ENCODE results near the gene TMEM179.

DNA sequence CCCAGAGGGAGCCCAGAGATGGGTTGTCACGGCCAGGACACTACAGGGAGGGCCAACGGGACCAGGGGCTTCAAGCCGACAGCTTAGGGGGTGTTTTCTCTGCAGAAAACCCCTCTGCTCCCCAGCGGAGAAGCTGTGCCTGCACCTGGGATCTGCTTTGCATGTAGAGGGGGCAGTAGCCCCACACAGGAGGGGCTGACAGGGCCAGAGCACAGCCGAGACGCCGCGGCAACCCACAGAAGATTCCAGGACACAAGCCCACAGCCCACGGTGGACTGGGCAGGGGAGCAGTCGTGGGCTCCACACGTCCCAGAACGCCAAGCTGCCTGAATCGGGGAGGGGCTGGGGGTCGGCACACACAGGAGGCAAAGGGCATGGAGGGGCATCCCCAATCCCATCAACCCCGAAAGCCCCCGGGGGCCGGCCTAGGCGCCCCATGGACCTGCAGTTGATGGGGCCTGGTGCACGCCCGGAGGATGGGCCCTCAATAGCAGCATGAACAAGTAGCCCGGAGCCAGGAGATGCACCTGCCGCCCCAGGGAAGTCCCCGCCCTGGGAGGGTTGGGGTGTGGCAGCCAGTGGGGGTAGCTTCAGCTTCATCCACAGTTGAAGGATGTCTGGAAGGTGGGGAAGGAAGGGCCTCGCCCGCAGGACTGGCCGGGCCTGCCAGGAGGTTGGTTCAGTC, 30.5 kb upstream of the TMEM179 start:
- TF ChIP-seq POLR2A (IDR thresholded peaks at IDR 0.05) (no peak), POLR2AphosphoS5 (IDR thresholded peaks at IDR 0.05) (no peak)
- TF ChIP-seq, protein P1, sequence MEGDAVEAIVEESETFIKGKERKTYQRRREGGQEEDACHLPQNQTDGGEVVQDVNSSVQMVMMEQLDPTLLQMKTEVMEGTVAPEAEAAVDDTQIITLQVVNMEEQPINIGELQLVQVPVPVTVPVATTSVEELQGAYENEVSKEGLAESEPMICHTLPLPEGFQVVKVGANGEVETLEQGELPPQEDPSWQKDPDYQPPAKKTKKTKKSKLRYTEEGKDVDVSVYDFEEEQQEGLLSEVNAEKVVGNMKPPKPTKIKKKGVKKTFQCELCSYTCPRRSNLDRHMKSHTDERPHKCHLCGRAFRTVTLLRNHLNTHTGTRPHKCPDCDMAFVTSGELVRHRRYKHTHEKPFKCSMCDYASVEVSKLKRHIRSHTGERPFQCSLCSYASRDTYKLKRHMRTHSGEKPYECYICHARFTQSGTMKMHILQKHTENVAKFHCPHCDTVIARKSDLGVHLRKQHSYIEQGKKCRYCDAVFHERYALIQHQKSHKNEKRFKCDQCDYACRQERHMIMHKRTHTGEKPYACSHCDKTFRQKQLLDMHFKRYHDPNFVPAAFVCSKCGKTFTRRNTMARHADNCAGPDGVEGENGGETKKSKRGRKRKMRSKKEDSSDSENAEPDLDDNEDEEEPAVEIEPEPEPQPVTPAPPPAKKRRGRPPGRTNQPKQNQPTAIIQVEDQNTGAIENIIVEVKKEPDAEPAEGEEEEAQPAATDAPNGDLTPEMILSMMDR (IDR thresholded peaks at IDR 0.05), result no peak
